ENCODE data around the gene MMD.

- TF ChIP-seq CTCF (IDR thresholded peaks at IDR 0.05) (no peak), EP300 (IDR thresholded peaks at IDR 0.05) (no peak)
Measured at GRCh38 chr17:55436224-55437158, 14.9 kb upstream of the MMD start.
